ENCODE measurements around the gene TMSB4X. TPM values are rescaled to one million over a fixed set of nuclear protein-coding genes. Genes with fewer than 3 reads are reported as not detected.
"Not testable (repeated sequence)": the region's sequence is repeated elsewhere in the genome, so short reads cannot be mapped to it uniquely, and the experiment has no call there.

Gene TMSB4X
- polyA plus RNA-seq, 1 donor: 2,768 TPM

- no CpG with 5 or more reads among the region's 13 CpGs for WGBS (ENCODE audit: insufficient coverage, low lambda C conversion rate)
- Histone ChIP-seq H3K36me3 (ENCODE audit: control insufficient read depth, insufficient read depth, low read length) (no peaks in the 10 kb centered on the region), H3K27ac (ENCODE audit: low read length) (peak overlapping the region; percentile 89), H3K9me3 (ENCODE audit: control insufficient read depth, low read depth, low read length) (no peaks in the 10 kb centered on the region), H3K4me1 (ENCODE audit: control insufficient read depth, insufficient read depth, low read length) (peaks cover 3% of the 10 kb centered on the region), H3K27me3 (ENCODE audit: control insufficient read depth, insufficient read depth, low read length) (no peaks in the 10 kb centered on the region), H3K4me3 (ENCODE audit: low read length) (peak overlapping the region; percentile 80)
- peak in 1 of 2 donors; percentile 69 for DNase-seq
These were observed 560 bp upstream of the TMSB4X start for GRCh38 chrX:12974305-12974795.

GRCh38 chrX:12975670-12975965 lies 708 bp downstream of the TMSB4X start:
- H3K27ac ChIP-seq (ENCODE audit: low read length): peak overlapping the region; percentile 89
- no CpG with 5 or more reads among the region's 26 CpGs for WGBS (ENCODE audit: insufficient coverage, low lambda C conversion rate)
- H3K36me3 ChIP-seq (ENCODE audit: control insufficient read depth, insufficient read depth, low read length): no peaks in the 10 kb centered on the region
- H3K27me3 ChIP-seq (ENCODE audit: control insufficient read depth, insufficient read depth, low read length): no peaks in the 10 kb centered on the region
- peak overlapping the region; percentile 80 for H3K4me3 ChIP-seq (ENCODE audit: low read length)
- DNase-seq: peak in 1 of 2 donors; percentile 39
- no peaks in the 10 kb centered on the region for H3K4me1 ChIP-seq (ENCODE audit: control insufficient read depth, insufficient read depth, low read length)
- no peaks in the 10 kb centered on the region for H3K9me3 ChIP-seq (ENCODE audit: control insufficient read depth, low read depth, low read length)

GRCh38 chrX:12975991-12976558 lies 1.2 kb downstream of the TMSB4X start:
- H3K36me3 ChIP-seq (ENCODE audit: control insufficient read depth, insufficient read depth, low read length): no peaks in the 10 kb centered on the region
- H3K27ac ChIP-seq (ENCODE audit: low read length): peak overlapping the region; percentile 89
- H3K4me3 ChIP-seq (ENCODE audit: low read length): peak overlapping the region; percentile 80
- peak in 1 of 2 donors; percentile 58 for DNase-seq
- no peaks in the 10 kb centered on the region for H3K27me3 ChIP-seq (ENCODE audit: control insufficient read depth, insufficient read depth, low read length)
- WGBS (ENCODE audit: insufficient coverage, low lambda C conversion rate): no CpG with 5 or more reads among the region's 34 CpGs
- H3K9me3 ChIP-seq (ENCODE audit: control insufficient read depth, low read depth, low read length): no peaks in the 10 kb centered on the region
- no peaks in the 10 kb centered on the region for H3K4me1 ChIP-seq (ENCODE audit: control insufficient read depth, insufficient read depth, low read length)

DNA sequence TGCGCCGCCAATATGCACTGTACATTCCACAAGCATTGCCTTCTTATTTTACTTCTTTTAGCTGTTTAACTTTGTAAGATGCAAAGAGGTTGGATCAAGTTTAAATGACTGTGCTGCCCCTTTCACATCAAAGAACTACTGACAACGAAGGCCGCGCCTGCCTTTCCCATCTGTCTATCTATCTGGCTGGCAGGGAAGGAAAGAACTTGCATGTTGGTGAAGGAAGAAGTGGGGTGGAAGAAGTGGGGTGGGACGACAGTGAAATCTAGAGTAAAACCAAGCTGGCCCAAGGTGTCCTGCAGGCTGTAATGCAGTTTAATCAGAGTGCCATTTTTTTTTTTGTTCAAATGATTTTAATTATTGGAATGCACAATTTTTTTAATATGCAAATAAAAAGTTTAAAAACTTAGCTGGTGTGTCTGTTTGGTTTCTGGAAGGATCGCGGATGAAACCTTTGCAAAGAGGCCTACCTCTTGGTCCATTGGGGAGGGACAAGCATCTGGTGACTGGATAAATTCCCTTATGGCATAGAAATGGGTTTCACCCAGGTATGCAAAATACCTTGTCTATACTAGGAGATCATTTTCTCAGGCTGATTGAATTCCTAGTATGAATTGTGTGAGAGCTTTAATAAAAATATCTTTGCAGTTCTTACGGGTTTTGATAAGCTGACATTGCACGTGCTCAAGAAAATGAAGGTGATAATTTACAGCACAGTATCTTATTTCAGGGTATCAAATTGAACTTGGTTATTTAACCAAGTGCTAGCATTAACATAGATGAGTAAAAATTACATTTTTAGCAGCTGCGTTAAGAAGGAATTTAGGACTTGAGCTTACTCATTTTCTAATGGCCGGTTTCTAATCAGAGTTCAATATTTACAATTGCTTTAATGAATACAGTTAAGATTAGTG lies 2.2 kb downstream of the TMSB4X start:
- peak in 1 of 2 donors; percentile 13 for DNase-seq
- no CpG with 5 or more reads among the region's 12 CpGs for WGBS (ENCODE audit: insufficient coverage, low lambda C conversion rate)
- not testable (repeated sequence) for H3K36me3 ChIP-seq (ENCODE audit: control insufficient read depth, insufficient read depth, low read length); H3K9me3 ChIP-seq (ENCODE audit: control insufficient read depth, low read depth, low read length); H3K4me1 ChIP-seq (ENCODE audit: control insufficient read depth, insufficient read depth, low read length); H3K27me3 ChIP-seq (ENCODE audit: control insufficient read depth, insufficient read depth, low read length)
- peak overlapping the region; percentile 80 for H3K4me3 ChIP-seq (ENCODE audit: low read length)
- peak overlapping the region; percentile 89 for H3K27ac ChIP-seq (ENCODE audit: low read length)

- H3K9me3 ChIP-seq (ENCODE audit: control insufficient read depth, low read depth, low read length): no peaks in the 10 kb centered on the region
- H3K36me3 ChIP-seq (ENCODE audit: control insufficient read depth, insufficient read depth, low read length): no peaks in the 10 kb centered on the region
- H3K27ac ChIP-seq (ENCODE audit: low read length): peak overlapping the region; percentile 89
- no peaks in the 10 kb centered on the region for H3K27me3 ChIP-seq (ENCODE audit: control insufficient read depth, insufficient read depth, low read length)
- DNase-seq: peak in 1 of 2 donors; percentile 11
- H3K4me3 ChIP-seq (ENCODE audit: low read length): peak overlapping the region; percentile 80
- H3K4me1 ChIP-seq (ENCODE audit: control insufficient read depth, insufficient read depth, low read length): no peaks in the 10 kb centered on the region
- WGBS (ENCODE audit: insufficient coverage, low lambda C conversion rate): 27% methylated on average over 2 of the region's 9 CpGs
These were observed 2.9 kb downstream of the TMSB4X start for GRCh38 chrX:12977761-12978204.

DNA sequence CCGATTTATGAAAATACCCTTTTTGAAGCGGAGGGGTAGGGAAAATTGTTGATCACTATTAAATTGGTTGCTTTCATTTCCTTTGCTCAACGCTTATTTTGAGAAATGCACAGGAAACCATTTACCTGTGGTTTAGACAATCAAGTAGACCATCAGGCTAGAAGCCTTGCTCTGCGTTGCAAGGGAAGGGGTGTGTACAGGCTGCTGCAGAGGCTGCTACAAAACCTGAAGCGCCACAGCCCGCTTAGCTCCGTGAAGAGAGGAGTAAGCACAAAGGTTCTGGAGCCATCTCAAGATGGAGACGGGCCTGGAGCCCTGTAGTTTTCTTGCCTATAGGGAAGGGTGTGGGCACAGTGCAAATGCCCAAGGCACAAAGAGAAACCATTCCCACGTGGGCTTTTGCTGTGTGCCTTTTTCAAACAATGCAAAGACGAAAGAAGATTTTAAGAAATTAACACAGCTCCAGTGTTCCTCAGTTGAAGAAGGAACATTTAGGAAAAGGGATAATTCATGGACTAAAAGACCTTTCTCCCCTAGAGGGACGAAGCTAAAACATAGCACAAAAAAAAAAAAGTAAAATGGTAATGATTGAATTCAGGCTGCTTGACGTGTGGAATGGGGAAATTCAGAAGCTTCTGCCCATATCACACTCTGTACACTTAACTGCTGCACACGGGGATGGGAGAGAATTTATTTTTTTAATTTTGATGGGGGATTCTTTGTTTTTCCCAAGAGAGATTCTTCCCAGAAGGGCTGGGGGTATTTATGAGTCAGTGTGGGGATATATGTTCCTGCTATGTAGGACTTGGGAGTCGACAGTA lies 3.5 kb downstream of the TMSB4X start:
- H3K36me3 ChIP-seq (ENCODE audit: control insufficient read depth, insufficient read depth, low read length): no peaks in the 10 kb centered on the region
- peak overlapping the region; percentile 80 for H3K4me3 ChIP-seq (ENCODE audit: low read length)
- H3K27ac ChIP-seq (ENCODE audit: low read length): peak overlapping the region; percentile 89
- peak in 1 of 2 donors; percentile 56 for DNase-seq
- no peaks in the 10 kb centered on the region for H3K27me3 ChIP-seq (ENCODE audit: control insufficient read depth, insufficient read depth, low read length)
- H3K9me3 ChIP-seq (ENCODE audit: control insufficient read depth, low read depth, low read length): no peaks in the 10 kb centered on the region
- 40% methylated on average over 1 of the region's 14 CpGs for WGBS (ENCODE audit: insufficient coverage, low lambda C conversion rate)
- H3K4me1 ChIP-seq (ENCODE audit: control insufficient read depth, insufficient read depth, low read length): no peaks in the 10 kb centered on the region

GRCh38 chrX:12979026-12979607 lies 4.2 kb downstream of the TMSB4X start:
- no peak for DNase-seq
- Histone ChIP-seq H3K4me1 (ENCODE audit: control insufficient read depth, insufficient read depth, low read length) (no peaks in the 10 kb centered on the region), H3K27ac (ENCODE audit: low read length) (peak overlapping the region; percentile 89), H3K27me3 (ENCODE audit: control insufficient read depth, insufficient read depth, low read length) (no peaks in the 10 kb centered on the region), H3K9me3 (ENCODE audit: control insufficient read depth, low read depth, low read length) (no peaks in the 10 kb centered on the region), H3K36me3 (ENCODE audit: control insufficient read depth, insufficient read depth, low read length) (no peaks in the 10 kb centered on the region), H3K4me3 (ENCODE audit: low read length) (no peak overlapping the region)
- no CpG with 5 or more reads among the region's 4 CpGs for WGBS (ENCODE audit: insufficient coverage, low lambda C conversion rate)

DNA sequence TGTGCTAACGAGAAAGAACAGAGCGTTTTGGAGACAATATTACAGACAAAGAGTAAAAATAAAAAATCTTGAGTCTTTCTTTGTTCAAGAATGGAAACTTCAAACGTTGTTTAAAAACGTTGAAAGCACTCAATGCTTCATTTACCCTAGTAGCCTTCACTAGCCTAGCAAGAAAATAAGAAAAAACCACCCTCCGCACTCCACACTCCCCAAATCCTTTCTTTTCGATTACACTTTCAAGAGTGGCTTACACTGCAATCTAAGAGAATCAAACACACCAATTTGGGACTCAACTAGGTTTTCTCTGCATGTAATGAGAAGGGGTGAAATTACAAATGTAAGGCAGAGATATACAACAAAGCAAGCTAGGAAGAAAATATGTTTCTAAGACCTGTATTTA lies 4.7 kb downstream of the TMSB4X start:
- WGBS (ENCODE audit: insufficient coverage, low lambda C conversion rate): no CpG with 5 or more reads among the region's 6 CpGs
- Histone ChIP-seq H3K4me1 (ENCODE audit: control insufficient read depth, insufficient read depth, low read length) (peaks cover 4% of the 10 kb centered on the region), H3K9me3 (ENCODE audit: control insufficient read depth, low read depth, low read length) (no peaks in the 10 kb centered on the region), H3K36me3 (ENCODE audit: control insufficient read depth, insufficient read depth, low read length) (no peaks in the 10 kb centered on the region), H3K27me3 (ENCODE audit: control insufficient read depth, insufficient read depth, low read length) (no peaks in the 10 kb centered on the region), H3K4me3 (ENCODE audit: low read length) (no peak overlapping the region), H3K27ac (ENCODE audit: low read length) (no peak overlapping the region)
- DNase-seq: no peak

- H3K4me1 ChIP-seq (ENCODE audit: control insufficient read depth, insufficient read depth, low read length); H3K4me3 ChIP-seq (ENCODE audit: low read length); H3K36me3 ChIP-seq (ENCODE audit: control insufficient read depth, insufficient read depth, low read length); DNase-seq; H3K9me3 ChIP-seq (ENCODE audit: control insufficient read depth, low read depth, low read length); H3K27ac ChIP-seq (ENCODE audit: low read length); H3K27me3 ChIP-seq (ENCODE audit: control insufficient read depth, insufficient read depth, low read length): not testable (repeated sequence)
- no CpG with 5 or more reads among the region's 9 CpGs for WGBS (ENCODE audit: insufficient coverage, low lambda C conversion rate)
These were observed 5.1 kb downstream of the TMSB4X start for GRCh38 chrX:12980039-12980438.

DNA sequence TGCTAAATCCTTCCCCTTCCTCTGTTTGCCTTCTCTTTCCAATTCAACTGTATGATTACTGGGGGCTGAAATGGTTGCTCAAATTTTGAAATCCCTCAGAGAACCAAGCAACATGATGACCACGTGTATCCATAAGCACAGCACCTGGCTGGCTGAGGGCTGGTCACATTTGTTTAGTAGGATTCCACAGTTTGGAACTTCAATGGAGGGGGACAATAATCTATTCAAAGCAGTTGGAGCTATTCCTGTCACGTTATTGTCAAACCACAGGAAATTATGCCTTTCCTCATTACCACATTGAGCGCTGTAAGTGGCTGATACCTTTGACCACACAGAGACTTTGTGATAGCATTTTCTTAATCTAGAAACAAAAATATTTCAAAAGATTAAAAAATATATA lies 7.0 kb downstream of the TMSB4X start:
- Histone ChIP-seq H3K36me3 (ENCODE audit: control insufficient read depth, insufficient read depth, low read length) (no peaks in the 10 kb centered on the region), H3K27me3 (ENCODE audit: control insufficient read depth, insufficient read depth, low read length) (no peaks in the 10 kb centered on the region), H3K27ac (ENCODE audit: low read length) (no peak overlapping the region), H3K9me3 (ENCODE audit: control insufficient read depth, low read depth, low read length) (no peaks in the 10 kb centered on the region), H3K4me3 (ENCODE audit: low read length) (no peak overlapping the region), H3K4me1 (ENCODE audit: control insufficient read depth, insufficient read depth, low read length) (peaks cover 9% of the 10 kb centered on the region)
- no CpG with 5 or more reads among the region's 3 CpGs for WGBS (ENCODE audit: insufficient coverage, low lambda C conversion rate)
- DNase-seq: no peak

Data from large intestine (tissue), 3 donors.